Upper lobe of right lung (tissue), 1 donor: Measurements from ENCODE around the gene PGC. TPM values are rescaled to one million over a fixed set of nuclear protein-coding genes. Genes with fewer than 3 reads are reported as not detected.

ENCODE experiments used
- ATAC-seq: fragments of 200-7000 bp; cut with Tn5 transposase; one replicate; pipeline ENCODE4 v1.9.1; 2020; ENCODE audit warnings: mild to moderate bottlenecking, moderate library complexity
- DNase-seq: peaks from one replicate; pipeline ENCODE4 v3.0.0-alpha.2; 2020
- H3K27ac ChIP-seq: fragments of 200-600 bp; one replicate; pipeline ENCODE4 v1.8.0; 2022
- H3K27me3 ChIP-seq: fragments of 200-600 bp; one replicate; pipeline ENCODE4 v1.8.0; 2022; ENCODE audit warnings: mild to moderate bottlenecking
- H3K36me3 ChIP-seq: fragments of 200-600 bp; one replicate; pipeline ENCODE4 v1.8.0; 2022
- H3K4me1 ChIP-seq: fragments of 200-600 bp; one replicate; pipeline ENCODE4 v1.8.0; 2022
- H3K4me3 ChIP-seq: fragments of 200-600 bp; one replicate; pipeline ENCODE4 v1.8.0; 2022; ENCODE audit warnings: mild to moderate bottlenecking
- H3K9me3 ChIP-seq: fragments of 200-600 bp; one replicate; pipeline ENCODE4 v1.8.0; 2022
- CTCF ChIP-seq: fragments of 200-600 bp; IDR thresholded peaks from one replicate; pipeline ENCODE4 v1.8.0; 2022; ENCODE audit warnings: antibody characterized with exemption
- intact Hi-C: fragments of 100-400 bp; cut with DNase I; formaldehyde crosslinking; loops from one replicate; pipeline ENCODE4 v1.11.0; 2022
- total RNA-seq: library from RNA; stranded (reverse); fragmentation: NEBNext Ultra II Directional; extraction: Animal tissue kit (Norgen Biotek cat#: 25700); gene quantifications from one replicate; pipeline ENCODE4 v1.2.1, GENCODE V29; 2021
- donor health status: DM: no; HTN: yes; CAD: no; lungs with severe emphysema.

The PGC gene
- total RNA-seq, 1 donor from 2014 or later: 1,050 TPM

- Histone ChIP-seq H3K4me1 (peaks cover 36% of the 10 kb centered on the region), H3K4me3 (peak overlapping the region; percentile 87), H3K9me3 (no peaks in the 10 kb centered on the region), H3K27me3 (no peaks in the 10 kb centered on the region), H3K36me3 (no peaks in the 10 kb centered on the region), H3K27ac (peak overlapping the region; percentile 93)
- ATAC-seq (peak; percentile 73), DNase-seq (peak; percentile 88)
- no peak for TF ChIP-seq CTCF
- intact Hi-C loops: no loop called here
Measured at GRCh38 chr6:41733707-41734665, 13.2 kb downstream of the PGC start.

- Histone ChIP-seq H3K4me3 (peak overlapping the region; percentile 87), H3K4me1 (peaks cover 43% of the 10 kb centered on the region), H3K27me3 (no peaks in the 10 kb centered on the region), H3K9me3 (no peaks in the 10 kb centered on the region), H3K27ac (peak overlapping the region; percentile 93), H3K36me3 (no peaks in the 10 kb centered on the region)
- no peak for ATAC-seq
- intact Hi-C loops: no loop called here
- DNase-seq: no peak
- TF ChIP-seq CTCF: no peak
Measured at GRCh38 chr6:41733360-41733706, 13.9 kb downstream of the PGC start.

- intact Hi-C loops: no loop called here
- ATAC-seq (no peak), DNase-seq (no peak)
- TF ChIP-seq CTCF: no peak
- Histone ChIP-seq H3K27ac (peak overlapping the region; percentile 93), H3K36me3 (no peaks in the 10 kb centered on the region), H3K4me3 (peak overlapping the region; percentile 87), H3K27me3 (no peaks in the 10 kb centered on the region), H3K9me3 (no peaks in the 10 kb centered on the region), H3K4me1 (peaks cover 48% of the 10 kb centered on the region)
Measured at GRCh38 chr6:41732591-41733359, 14.4 kb downstream of the PGC start.

- intact Hi-C loops: no loop called here
- DNase-seq (no peak), ATAC-seq (no peak)
- no peak for TF ChIP-seq CTCF
- Histone ChIP-seq H3K36me3 (no peaks in the 10 kb centered on the region), H3K27ac (no peak overlapping the region), H3K4me3 (no peak overlapping the region), H3K27me3 (no peaks in the 10 kb centered on the region), H3K9me3 (no peaks in the 10 kb centered on the region), H3K4me1 (peaks cover 48% of the 10 kb centered on the region)
Measured at GRCh38 chr6:41732149-41732548, 15.0 kb downstream of the PGC start.

- intact Hi-C loops: no loop called here
- ATAC-seq (no peak), DNase-seq (no peak)
- H3K4me1 ChIP-seq: peaks cover 48% of the 10 kb centered on the region
- no peak for TF ChIP-seq CTCF
- H3K27me3 ChIP-seq: no peaks in the 10 kb centered on the region
- no peak overlapping the region for H3K4me3 ChIP-seq
- H3K27ac ChIP-seq: no peak overlapping the region
- H3K36me3 ChIP-seq: no peaks in the 10 kb centered on the region
- no peaks in the 10 kb centered on the region for H3K9me3 ChIP-seq
Measured at GRCh38 chr6:41731561-41732086, 15.6 kb downstream of the PGC start.
